CD14-positive monocyte (primary cell): ENCODE measurements around the gene ASAH2B. TPM values are rescaled to one million over a fixed set of nuclear protein-coding genes. Genes with fewer than 3 reads are reported as not detected.
"Not testable (repeated sequence)": the region's sequence is repeated elsewhere in the genome, so short reads cannot be mapped to it uniquely, and the experiment has no call there.

Experiments used
- DNase-seq, 3 donors: peaks; one replicate each; pipeline ENCODE4 v3.0.0-alpha.2; 2011 to 2022
- H2AFZ ChIP-seq: 2 replicates; pipeline ENCODE4 v1.6.0; 2012; ENCODE audit warnings: mild to moderate bottlenecking, low read depth, low read length, inconsistent platforms; ENCODE audit not compliant: insufficient read depth, poor library complexity, severe bottlenecking
- H3K27ac ChIP-seq, 2 donors: 1 replicate in 1 of 2; 2 replicates in 1 of 2; pipeline ENCODE4 v1.5.1; 2012 to 2013; ENCODE audit warnings: low read length in 2 of 2, control low read depth in 1 of 2, inconsistent platforms in 1 of 2, low read depth in 1 of 2, mild to moderate bottlenecking in 1 of 2
- H3K27me3 ChIP-seq, 2 donors: one replicate each; pipeline versions ENCODE4 v1.6.0 to v1.6.1; 2011 to 2013; ENCODE audit warnings: low read length in 2 of 2; ENCODE audit not compliant: control insufficient read depth in 2 of 2, insufficient read depth in 2 of 2
- H3K36me3 ChIP-seq, 2 donors: replicated peaks in 1 of 2; 1 replicate in 1 of 2; 2 replicates in 1 of 2; pipeline versions ENCODE4 v1.5.1 to v1.6.1; 2012 to 2013; ENCODE audit warnings: low read length in 2 of 2, control low read depth in 1 of 2, inconsistent platforms in 1 of 2, mild to moderate bottlenecking in 1 of 2; ENCODE audit not compliant: insufficient read depth in 2 of 2, control insufficient read depth in 1 of 2
- H3K4me1 ChIP-seq, 2 donors: 1 replicate in 1 of 2; 2 replicates in 1 of 2; pipeline versions ENCODE4 v1.5.1 to v1.6.1; 2012 to 2013; ENCODE audit warnings: low read length in 2 of 2, control low read depth in 1 of 2, inconsistent platforms in 1 of 2, mild to moderate bottlenecking in 1 of 2, moderate library complexity in 1 of 2; ENCODE audit not compliant: insufficient read depth in 2 of 2, control insufficient read depth in 1 of 2
- H3K4me2 ChIP-seq: replicated peaks from 2 replicates; pipeline ENCODE3; 2012; ENCODE audit warnings: low read length, moderate library complexity, mild to moderate bottlenecking; ENCODE audit not compliant: poor library complexity, severe bottlenecking; ENCODE audit errors: extremely low read depth
- H3K4me3 ChIP-seq, 3 experiments: fragments of 200-600 bp in 1 of 3; sonication (generic) in 1 of 3; replicated peaks in 1 of 3; 1 replicate in 2 of 3; 2 replicates in 1 of 3; pipeline ENCODE4 v1.5.1; 2011 to 2013; ENCODE audit warnings: low read length in 3 of 3, mild to moderate bottlenecking in 3 of 3, control low read depth in 2 of 3, low read depth in 2 of 3, inconsistent platforms in 1 of 3, moderate library complexity in 1 of 3
- H3K79me2 ChIP-seq: 2 replicates; pipeline ENCODE4 v1.6.0; 2012; ENCODE audit warnings: mild to moderate bottlenecking, control low read depth, inconsistent platforms, low read length, moderate library complexity; ENCODE audit not compliant: insufficient read depth
- H3K9ac ChIP-seq: 2 replicates; pipeline ENCODE4 v1.6.0; 2017; ENCODE audit warnings: low read length, mild to moderate bottlenecking; ENCODE audit not compliant: insufficient read depth, poor library complexity, severe bottlenecking
- H3K9me3 ChIP-seq, 2 donors: replicated peaks in 1 of 2; 1 replicate in 1 of 2; 2 replicates in 1 of 2; pipeline versions ENCODE4 v1.5.1 to v1.6.1; 2012 to 2013; ENCODE audit warnings: low read length in 2 of 2, control low read depth in 1 of 2; ENCODE audit not compliant: control insufficient read depth in 1 of 2, insufficient read depth in 1 of 2
- H4K20me1 ChIP-seq: 2 replicates; pipeline ENCODE4 v1.6.0; 2012; ENCODE audit warnings: mild to moderate bottlenecking, low read length, control low read depth, moderate library complexity; ENCODE audit not compliant: insufficient read depth
- H3K27ac Mint-ChIP-seq, 7 donors: one replicate each; pipeline ENCODE4 v1.8.0; 2020; ENCODE audit warnings: mild to moderate bottlenecking in 7 of 7, mixed read lengths in 7 of 7, moderate library complexity in 6 of 7, inconsistent platforms in 2 of 7
- H3K27me3 Mint-ChIP-seq, 3 donors: one replicate each; pipeline ENCODE4 v1.8.0; 2021 to 2022; ENCODE audit warnings: low read depth in 3 of 3, mild to moderate bottlenecking in 3 of 3, mixed read lengths in 3 of 3, moderate library complexity in 3 of 3, inconsistent platforms in 1 of 3
- H3K36me3 Mint-ChIP-seq, 2 donors: one replicate each; pipeline ENCODE4 v1.8.0; 2020; ENCODE audit warnings: mixed read lengths in 2 of 2, inconsistent platforms in 1 of 2, mild to moderate bottlenecking in 1 of 2
- H3K4me1 Mint-ChIP-seq: one replicate; pipeline ENCODE4 v1.8.0; 2020; ENCODE audit warnings: mild to moderate bottlenecking, mixed read lengths
- H3K4me3 Mint-ChIP-seq, 2 donors: one replicate each; pipeline ENCODE4 v1.8.0; 2020; ENCODE audit warnings: mild to moderate bottlenecking in 2 of 2, mixed read lengths in 2 of 2, moderate library complexity in 1 of 2
- H3K9me3 Mint-ChIP-seq, 7 donors: one replicate each; pipeline ENCODE4 v1.8.0; 2020 to 2022; ENCODE audit warnings: mixed read lengths in 7 of 7, mild to moderate bottlenecking in 6 of 7, moderate library complexity in 6 of 7, inconsistent platforms in 2 of 7
- WGBS: methylation state at CpG from one replicate; pipeline ENCODE4 v1.1.5; 2013; ENCODE audit warnings: missing lambda C conversion rate; ENCODE audit not compliant: insufficient coverage; 5-methylcytosine and 5-hydroxymethylcytosine counted together
- intact Hi-C, 2 donors: fragments of 100-400 bp; cut with micrococcal nuclease; formaldehyde crosslinking; loops; one replicate each; pipeline versions ENCODE4 v1.15.0 to v1.15.1; 2023
- polyA plus RNA-seq, 3 donors: library from polyadenylated mRNA; depleted of rRNA in 1 of 3; unstranded in 2 of 3; stranded (reverse) in 1 of 3; fragments of 300-500 nt in 2 of 3; fragments of >200 nt in 1 of 3; fragmentation: Illumina TruSeq in 2 of 3; gene quantifications; 1 replicate in 2 of 3; 2 replicates in 1 of 3; pipeline ENCODE4 v1.2.3, GENCODE V29; 2012 to 2021

ASAH2B gene
- polyA plus RNA-seq, 3 donors, result not detected

DNA sequence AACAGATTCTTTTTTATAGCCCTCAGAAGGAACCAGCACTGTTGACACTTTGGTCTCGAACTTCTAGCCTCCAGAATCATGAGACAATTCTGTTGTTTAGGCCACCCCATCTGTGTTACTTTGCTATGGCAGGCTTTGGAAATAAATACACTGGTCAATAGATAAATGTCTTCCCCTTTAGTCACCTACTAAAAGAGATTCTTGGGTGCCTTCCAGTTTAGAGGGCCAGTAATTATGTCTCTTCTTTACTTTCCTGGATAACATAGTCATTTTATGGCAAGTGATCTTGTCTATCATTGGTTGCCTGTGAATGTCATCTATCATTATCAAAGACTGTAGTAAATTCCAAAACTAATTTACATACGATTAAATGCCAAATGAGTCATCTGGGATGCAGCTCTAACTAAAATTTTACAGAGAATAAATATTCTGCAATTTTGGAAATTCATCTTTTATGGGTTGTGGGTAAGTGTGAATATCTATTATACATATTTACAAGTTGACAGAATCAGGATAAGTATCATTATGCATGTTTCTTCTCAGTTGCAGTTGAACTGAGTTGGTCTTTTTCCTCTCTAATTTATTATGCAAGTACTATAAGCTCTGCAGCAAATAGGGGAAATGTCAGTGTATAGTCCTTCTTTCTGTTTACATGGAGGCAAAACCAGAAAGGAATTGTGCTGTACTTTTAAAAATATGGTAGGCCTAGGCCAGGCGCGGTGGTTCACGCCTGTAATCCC is 27.2 kb downstream of the ASAH2B start:
- H3K4me1 ChIP-seq, H3K4me3 ChIP-seq, H3K27ac Mint-ChIP-seq, intact Hi-C loops, H3K4me2 ChIP-seq, H3K9me3 ChIP-seq, H3K36me3 Mint-ChIP-seq, DNase-seq, H4K20me1 ChIP-seq, H3K27ac ChIP-seq, H3K4me1 Mint-ChIP-seq, H2AFZ ChIP-seq, H3K4me3 Mint-ChIP-seq, H3K9ac ChIP-seq, H3K27me3 Mint-ChIP-seq, H3K9me3 Mint-ChIP-seq, H3K79me2 ChIP-seq, H3K36me3 ChIP-seq, H3K27me3 ChIP-seq: not testable (repeated sequence)
- no CpG with 5 or more reads among the region's 5 CpGs for WGBS

- H3K36me3 ChIP-seq, DNase-seq, H3K4me3 ChIP-seq, H3K27ac ChIP-seq, H3K27me3 ChIP-seq, H4K20me1 ChIP-seq, H3K9me3 Mint-ChIP-seq, H3K4me2 ChIP-seq, H2AFZ ChIP-seq, H3K4me3 Mint-ChIP-seq, H3K4me1 ChIP-seq, H3K36me3 Mint-ChIP-seq, H3K27me3 Mint-ChIP-seq, H3K9me3 ChIP-seq, H3K9ac ChIP-seq, intact Hi-C loops, H3K4me1 Mint-ChIP-seq, H3K27ac Mint-ChIP-seq, H3K79me2 ChIP-seq: not testable (repeated sequence)
- WGBS, result no CpG with 5 or more reads among the region's 3 CpGs
Measured at GRCh38 chr10:50772042-50772441, 32.3 kb downstream of the ASAH2B start.

DNA sequence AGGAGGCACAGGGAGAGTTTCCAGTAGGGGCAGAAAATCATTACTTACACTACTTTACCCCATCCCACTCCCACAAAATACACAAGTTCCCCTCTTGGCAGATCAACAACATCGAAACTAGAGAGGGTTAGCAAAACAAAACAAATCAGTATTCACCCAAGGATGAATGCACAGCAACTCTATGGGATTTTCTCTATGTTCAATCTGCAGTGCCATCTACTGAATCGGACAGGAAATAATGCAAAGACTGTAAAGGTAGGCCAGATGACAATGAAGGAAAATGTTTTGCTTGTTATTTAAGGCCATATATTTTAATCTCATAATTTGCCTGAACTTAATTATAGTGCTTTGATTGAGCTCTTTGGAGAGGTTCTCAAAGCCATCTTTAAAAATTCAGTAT is 35.1 kb downstream of the ASAH2B start:
- H3K27me3 Mint-ChIP-seq, H3K4me1 Mint-ChIP-seq, H3K4me1 ChIP-seq, H3K9ac ChIP-seq, H3K27me3 ChIP-seq, H3K4me3 Mint-ChIP-seq, intact Hi-C loops, H3K9me3 Mint-ChIP-seq, H3K36me3 Mint-ChIP-seq, H3K9me3 ChIP-seq, H3K27ac Mint-ChIP-seq, H2AFZ ChIP-seq, H3K4me2 ChIP-seq, H3K36me3 ChIP-seq, H4K20me1 ChIP-seq, H3K4me3 ChIP-seq, H3K79me2 ChIP-seq, H3K27ac ChIP-seq, DNase-seq: not testable (repeated sequence)
- WGBS, result no CpG with 5 or more reads among the region's 2 CpGs

DNA sequence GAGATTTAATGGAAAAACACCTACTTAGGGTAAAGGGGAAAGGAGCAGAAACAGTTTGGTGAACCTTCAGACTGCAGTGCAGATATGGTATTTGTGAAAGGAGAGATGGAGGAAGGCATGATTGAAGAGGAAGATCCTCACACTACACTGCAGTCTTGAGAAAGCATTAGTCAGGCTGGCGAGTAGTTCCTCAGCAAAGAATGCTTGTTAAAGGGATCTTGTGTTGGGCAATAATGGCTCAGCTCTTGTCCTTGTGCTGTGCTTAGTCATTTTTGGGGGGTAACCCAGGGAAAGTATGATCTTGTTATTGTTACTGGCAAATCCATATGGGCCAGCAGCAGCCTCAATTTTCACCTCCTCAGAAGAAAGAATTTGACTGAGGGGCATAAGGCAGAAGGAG is 40.3 kb downstream of the ASAH2B start:
- H3K4me1 ChIP-seq, H3K27me3 Mint-ChIP-seq, H2AFZ ChIP-seq, H3K4me3 Mint-ChIP-seq, H3K4me3 ChIP-seq, DNase-seq, H3K4me2 ChIP-seq, H3K79me2 ChIP-seq, H3K27ac Mint-ChIP-seq, H3K9me3 ChIP-seq, H3K9me3 Mint-ChIP-seq, intact Hi-C loops, H3K27ac ChIP-seq, H3K9ac ChIP-seq, H4K20me1 ChIP-seq, H3K36me3 ChIP-seq, H3K4me1 Mint-ChIP-seq, H3K36me3 Mint-ChIP-seq, H3K27me3 ChIP-seq: not testable (repeated sequence)
- no CpG with 5 or more reads among the region's 1 CpG for WGBS
